Smooth muscle cell of the brain vasculature (primary cell): ENCODE results near the gene TCERG1L.
"Not testable (repeated sequence)": the region's sequence is repeated elsewhere in the genome, so short reads cannot be mapped to it uniquely, and the experiment has no call there.

Experiments
- DNase-seq: peaks from one replicate; pipeline ENCODE4 v3.0.0-alpha.2; 2012; ENCODE audit warnings: low read depth, low spot score

The TCERG1L gene

DNA sequence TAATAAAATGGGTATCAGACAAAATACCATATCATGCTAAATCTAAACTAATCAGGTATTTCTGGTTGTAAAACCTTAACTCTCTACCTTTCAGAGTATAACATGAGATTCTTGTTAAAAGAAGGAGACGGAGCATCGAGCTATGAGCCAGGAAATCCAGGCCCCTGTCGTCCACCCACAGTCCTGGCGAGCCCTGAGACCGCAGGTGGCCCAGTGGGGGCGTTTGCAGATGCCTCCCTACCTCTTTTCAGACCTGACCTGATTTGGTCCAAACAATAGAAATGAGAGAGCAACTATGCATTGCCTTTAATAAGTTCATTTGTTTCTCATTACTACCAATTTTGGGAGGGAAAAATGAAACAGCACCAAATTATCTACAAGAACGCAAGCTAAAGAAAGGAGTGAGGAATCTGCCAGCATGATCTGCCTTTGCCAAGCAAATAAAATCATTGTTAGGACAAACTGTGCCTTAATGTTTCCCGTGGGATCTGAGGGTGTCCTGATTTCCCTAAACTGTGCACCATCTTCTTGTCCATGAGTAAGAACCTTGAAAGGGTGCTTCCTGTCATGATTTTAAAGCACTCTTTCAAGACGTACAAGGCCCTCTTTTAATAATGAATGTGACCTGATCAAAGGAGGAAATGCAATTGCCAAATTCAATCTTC, 166.7 kb downstream of the TCERG1L start:
- no peak for DNase-seq

DNA sequence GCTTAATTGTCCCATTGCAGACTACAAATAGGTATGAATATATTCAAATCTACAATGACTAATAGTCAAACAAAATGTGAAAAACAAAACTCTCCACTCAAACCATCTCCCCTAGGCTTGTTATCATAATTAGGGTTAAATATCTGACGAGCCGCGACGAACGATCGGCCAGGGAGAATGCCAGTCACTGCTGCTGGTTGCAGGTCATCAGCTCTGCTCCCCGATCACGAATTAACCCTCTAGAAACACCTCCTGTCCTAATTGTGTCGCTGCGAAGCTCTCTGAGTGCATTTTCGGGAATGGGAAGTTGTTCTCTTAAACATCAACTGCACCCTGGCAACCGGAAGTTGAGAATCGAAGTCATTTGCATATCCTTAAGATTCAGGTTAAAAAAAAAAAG, 167.3 kb downstream of the TCERG1L start:
- no peak for DNase-seq

DNA sequence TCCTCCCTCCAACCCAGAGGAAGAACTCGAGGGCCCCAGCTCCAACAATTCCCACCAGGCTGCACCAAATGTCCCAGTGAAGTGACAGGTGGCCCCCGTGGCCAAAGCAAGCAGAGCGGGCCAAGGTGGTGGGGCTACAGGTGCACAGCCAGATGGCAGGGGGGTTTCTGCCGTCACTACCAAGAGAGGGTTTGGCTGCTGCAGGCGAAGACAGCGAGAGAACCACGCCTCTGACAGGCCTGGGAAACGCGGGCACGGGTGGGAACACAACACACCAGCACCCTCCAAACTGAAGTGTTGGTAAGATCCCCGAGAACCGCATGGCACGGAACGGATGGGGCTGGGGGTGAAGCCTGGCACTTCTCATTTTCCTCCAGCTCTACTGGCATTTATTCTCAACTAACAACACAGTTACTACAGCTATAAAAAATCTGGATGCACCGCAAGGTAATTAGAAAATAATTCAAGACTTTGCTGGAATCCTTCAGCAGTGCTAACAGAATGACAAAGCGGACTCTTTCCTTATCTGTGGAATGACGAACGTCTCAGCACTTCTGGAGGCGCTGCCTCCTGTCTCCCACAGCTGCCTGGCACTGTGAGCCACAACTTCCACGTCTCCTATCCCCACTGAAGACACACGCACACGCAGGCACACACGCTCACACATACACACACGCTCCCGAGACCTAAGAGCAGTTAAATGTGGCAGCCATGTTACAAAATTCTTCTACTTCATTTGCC, 167.9 kb downstream of the TCERG1L start:
- no peak for DNase-seq

DNA sequence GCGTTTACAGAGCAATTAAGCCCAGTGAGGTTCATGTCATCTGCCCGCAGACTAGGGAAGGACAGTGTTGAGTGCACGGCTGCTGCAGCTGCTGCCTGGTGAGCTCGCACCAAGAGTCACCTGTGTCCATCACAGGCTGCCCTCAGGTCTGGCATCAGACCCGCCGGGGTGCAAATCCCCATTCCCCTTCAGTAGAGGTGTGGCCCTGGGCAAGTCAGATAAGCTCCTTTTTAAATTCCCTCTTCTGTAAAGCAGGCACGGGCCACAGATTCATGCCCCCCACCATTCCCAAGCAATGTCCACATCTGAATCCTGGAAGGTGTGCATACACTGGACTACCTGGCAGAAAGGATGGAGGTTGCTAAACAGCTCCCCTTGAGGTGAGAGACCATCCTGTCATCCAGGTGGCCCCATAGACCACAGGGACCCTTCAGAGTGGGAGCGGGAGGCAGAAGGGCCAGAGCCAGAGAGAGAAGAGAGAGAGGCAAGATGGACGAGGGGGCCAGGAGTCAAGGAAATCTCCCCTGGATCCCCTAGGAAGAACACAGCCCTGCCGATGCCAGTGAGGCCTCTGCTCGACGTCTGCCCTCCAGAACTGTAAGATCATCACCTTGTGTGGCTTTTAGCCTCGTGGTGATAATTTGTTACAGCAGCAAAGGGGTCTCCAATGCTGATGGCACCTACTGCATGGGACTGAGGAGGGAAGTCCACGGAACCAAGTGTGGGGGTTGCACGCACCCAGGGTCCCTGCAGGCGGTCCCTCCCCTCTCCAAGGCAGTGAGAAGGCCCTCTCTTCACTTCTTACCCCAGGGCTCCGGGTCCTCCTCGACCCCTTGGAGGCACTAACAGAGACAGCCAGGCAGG, 168.8 kb downstream of the TCERG1L start:
- DNase-seq: no peak

DNA sequence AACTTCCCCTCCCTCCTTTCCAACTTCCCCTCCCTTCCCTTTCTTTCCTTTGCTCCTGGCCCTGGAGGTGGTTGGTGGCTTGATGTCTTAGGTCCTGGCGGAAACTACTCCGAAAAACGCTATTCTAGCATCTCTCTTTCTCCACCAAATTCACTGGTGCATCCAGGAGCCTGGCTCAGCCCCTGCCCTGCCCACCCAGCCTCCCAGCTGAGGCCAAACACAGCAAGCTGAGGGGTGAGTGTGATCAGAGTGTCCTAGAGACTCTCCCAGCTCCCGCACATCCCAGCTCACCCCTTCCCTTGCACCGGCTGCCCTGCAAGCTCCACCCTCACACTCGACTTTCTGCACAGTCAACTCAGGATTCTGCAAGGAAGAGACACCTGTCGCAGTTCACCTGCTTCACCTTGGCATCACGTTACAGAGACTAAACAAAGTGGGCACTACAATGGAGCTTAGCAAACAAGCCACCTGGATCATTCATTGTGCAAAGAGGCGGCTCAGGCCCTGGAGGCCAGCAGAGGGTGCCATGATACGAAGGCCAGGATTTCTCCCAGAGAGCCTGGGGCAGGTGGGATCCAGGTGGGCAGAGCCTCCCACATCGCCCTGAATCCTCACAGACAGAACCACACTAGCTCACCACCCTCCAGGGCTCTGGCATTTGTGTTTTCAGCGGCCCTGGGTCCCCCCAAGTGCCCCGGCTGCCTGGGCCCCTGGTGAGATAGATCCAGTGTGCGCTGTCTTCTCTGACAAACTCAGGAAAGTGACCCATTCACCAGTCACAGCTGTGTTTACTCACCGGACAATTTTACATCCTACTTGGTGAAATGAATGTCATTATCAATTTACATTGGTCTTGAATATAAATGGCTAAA, 169.6 kb downstream of the TCERG1L start:
- no peak for DNase-seq

DNA sequence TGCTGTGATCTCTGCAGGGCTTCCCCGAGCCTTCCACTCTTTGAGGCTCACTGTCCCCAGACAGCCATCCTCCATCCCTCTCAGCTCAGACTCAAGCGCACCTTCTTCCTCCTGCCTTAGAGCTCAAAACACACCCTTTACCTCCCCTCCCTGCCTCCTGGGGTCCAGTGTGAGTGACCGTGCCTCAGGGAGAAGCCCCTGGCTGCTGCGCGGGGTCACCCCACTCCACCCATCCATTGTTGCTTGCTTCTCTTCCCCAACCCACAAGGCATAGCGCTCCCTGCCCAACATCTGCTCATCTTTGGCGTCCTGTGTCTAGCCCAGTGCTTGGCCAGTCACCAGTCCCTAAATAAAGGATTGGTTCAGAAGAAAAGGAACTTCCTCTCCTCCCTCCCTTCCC, 170.3 kb downstream of the TCERG1L start:
- DNase-seq: no peak

DNA sequence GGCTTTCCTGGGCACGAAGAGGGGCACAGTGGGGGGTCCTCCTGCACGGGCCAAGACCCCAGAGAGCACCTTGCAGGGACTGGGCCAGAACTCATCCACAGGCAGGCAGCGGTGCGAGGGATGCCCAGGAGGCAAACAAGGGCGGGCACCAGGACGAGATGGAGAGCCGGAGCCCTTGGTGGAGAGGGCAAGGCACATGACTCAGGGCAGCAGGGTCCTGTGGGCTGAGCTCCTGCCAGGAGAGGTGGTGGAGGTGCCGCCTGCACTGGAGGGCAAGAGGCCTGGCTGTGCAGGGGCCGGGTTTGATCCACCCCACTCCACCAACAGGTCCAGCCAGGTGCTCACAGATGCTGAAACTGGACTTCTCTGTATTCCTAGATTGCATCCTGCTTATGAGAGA, 170.9 kb downstream of the TCERG1L start:
- no peak for DNase-seq

DNA sequence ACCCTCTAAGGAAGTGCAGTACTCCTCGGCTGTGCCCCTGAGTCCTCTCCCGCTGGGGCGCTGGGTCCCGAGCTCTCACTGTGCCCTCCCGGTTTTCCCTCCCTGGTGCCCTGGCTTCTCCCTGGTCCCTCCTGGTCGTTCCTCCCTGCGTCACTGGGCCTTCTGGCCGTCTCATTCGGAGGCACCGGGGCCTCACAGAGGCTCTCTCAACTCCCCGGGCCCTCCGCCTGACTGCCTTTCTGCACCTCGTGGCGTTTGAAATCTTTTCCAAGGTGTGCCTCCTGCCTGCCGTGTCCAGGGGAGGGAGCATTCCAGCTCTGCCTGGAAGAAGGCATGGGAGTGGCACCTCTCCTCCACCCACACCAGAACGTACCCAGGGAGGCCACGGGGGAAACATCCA, 174.3 kb downstream of the TCERG1L start:
- DNase-seq: no peak

DNA sequence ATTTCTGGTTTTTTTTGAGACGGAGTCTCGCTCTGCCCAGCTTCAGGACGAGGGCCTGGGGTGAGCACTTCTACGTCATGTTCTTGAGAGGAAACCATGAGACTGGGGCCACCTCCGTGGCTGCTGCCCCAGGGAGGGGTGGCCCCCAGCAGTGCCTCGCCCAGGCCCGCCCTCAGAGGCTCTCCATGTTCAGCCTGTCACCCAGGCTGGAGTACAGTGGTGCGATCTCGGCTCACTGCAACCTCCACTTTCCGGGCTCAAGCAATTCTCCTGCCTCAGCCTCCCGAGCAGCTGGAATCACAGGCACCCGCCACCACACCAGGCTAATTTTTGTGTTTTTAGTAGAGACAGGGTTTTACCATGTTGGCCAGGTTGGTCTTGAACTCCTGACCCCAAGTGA, 175.2 kb downstream of the TCERG1L start:
- DNase-seq: not testable (repeated sequence)

DNA sequence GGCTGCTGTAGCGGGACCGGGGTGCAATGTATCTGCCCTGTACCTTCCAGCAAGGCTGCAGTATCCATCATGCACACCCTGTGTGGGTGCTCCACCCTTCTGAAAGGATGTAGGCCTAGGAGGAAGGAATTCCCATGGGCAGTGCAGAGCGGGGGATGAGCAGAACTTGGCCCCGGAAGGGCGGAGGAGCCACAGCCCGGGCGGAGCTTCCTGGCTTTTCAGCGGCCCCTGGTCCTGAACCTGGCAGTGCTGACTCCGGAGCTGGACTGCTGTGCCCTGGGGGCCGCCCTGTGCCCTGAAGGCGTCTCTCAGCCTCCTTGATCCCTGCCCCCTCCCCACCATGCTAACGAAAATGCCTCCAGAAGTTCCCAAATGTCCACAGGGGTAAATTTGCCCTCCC, 175.8 kb downstream of the TCERG1L start:
- DNase-seq: no peak

DNA sequence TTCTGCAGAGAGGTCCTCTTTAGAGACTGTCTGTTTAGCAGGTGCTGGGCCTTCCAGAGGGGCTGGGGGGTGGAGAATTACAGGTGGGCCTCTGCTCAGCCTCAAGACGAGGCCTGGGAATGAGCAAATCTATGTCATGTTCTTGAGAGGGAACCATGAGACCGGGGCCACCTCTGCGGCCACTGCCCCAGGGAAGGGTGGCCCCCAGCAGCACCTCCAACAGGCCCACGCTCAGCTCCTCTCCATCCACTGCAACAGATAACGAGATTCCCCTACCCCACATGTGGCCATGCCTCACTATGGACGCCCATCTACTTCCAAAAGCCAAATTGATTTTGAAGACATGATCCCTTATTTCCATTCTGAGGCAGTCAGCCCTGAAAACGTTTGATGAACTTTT, 176.9 kb downstream of the TCERG1L start:
- DNase-seq: no peak

DNA sequence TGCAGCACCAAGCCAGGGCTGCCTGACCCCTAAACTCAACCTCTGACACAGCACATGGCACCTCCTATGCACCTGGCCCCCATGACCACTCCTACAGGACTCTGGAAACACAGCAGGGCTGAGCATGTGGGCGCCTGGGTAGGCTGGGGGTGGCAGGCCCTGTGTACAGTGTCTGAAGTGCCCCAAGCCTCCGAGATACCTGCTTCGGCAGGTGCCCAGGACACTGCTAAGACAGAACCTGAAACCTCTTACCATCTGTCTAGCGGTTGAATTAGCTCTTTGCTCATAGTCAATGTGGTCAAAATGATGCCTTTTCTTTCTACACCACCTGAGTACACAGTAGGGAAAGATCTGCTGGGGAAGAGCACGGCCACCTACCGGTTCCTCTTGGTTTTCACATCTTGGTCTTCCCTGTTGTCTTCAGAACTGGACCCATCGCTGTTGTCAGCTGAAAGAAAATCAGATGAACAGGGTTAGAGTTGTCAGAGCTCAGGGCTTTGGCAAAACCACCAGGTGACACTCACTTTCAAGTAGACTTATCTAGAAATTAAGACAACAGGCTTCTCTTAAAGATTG, 177.4 kb downstream of the TCERG1L start:
- DNase-seq: no peak

DNA sequence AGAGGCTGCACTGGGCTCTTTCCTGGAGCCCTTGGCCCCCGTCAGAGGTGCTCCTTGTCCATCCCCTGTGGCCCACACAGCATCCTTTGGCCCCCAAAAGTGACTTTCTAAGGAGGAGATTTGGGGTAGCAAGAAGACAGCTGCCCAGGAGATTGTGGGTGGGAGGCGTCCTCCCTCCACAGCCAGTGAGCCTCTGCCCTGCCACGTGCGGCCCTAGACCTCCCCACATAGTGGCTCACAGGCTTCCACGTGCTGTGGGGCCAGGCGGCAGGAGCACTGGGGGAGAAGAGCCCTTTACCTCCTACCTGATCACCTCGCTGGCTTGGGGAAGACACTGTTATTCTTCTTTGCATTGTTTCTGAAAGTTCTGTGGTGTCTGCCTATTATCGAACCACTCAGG, 178.8 kb downstream of the TCERG1L start:
- DNase-seq: no peak

DNA sequence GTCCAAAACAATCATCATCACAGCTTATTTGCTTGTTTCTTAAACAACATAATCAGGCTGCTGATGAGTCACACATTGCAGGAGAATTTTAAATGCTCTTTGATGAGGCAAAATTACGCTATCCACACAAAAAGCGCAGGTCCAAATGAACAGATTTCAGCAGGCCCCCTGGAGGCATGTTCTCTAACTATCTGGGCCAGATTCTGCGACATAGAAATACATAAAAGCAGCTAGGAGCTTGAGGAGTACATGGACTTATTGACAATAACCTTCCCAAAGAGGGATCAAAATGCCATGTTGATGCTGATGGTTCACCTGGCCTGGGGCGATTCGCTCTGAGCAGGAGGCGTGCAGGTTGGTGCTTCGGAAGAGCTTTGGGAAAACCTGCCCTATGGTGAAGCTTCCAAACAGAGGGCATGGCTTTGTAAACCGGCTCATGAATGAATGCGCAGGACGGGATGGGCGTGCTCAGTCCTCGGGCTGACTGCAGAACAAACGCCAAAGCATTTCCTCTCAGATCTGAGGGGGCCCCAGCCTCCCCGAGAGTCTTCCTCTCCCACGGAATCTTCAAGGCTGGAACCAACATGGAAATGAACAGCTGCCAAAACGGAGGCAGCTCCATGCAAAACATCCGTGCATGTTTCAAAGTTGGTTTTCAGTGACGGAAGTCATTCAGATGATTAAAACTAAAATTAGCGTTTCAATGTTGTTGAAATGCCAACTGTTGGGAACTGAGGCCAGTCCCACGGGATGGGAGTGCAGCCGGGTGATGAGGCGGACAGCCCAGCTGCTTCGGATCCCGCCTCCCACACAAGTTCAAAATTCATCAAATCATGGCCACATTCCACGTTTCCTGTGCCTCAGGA, 179.6 kb downstream of the TCERG1L start:
- DNase-seq: no peak

DNA sequence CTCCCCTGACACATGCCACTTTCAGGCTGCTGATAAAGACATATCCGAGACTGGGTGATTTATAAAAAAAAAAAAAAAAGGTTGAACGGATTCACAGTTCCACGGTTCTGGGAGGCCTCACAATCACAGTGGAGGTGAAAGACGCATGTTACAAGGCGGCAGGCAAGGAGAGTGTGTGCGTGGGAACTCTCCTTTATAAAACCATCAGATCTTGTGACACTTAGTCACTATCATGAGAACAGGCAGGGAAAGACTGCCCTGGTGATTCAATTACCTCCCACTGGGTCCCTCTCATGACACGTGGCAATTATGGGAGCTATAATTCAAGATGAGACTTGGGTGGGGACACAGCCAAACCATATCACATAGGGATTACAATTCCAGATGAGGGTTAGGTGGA, 181.5 kb downstream of the TCERG1L start:
- no peak for DNase-seq

DNA sequence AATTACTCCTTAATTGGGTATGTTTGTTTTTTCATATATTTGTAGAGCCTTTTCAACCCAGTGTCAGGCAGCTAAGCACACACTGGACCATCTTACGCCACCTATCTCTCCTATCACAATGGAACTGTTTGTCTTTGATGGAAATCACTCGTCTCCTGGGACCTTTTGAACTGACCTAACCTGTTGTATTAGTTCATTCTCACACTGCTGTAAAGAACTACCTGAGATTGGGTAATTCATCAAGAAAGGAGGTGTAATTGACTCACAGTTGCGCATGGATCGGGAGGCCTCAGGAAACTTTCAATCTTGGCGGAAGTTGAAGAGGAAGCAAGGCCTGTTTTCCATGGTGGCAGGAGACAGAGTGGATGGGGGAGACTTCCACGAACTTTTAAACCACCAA, 182.0 kb downstream of the TCERG1L start:
- no peak for DNase-seq

DNA sequence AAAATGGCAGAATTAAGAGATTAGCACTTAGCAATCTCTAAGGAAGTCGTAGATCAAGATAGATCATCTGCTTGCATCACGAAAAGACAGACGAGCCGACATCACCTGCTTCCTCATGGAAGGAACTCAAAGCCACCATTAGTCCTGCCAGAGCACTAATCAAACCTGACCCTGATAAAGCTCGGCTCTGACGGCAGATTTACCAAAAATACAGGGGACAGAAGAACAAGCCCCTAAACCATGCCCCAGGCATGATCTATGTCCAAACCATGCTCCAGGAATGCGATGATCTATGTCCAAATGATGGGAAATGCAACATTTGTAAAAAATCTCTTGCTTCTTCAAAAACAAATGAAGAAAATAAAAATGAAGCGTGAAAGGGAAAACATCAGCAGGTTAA, 182.8 kb downstream of the TCERG1L start:
- DNase-seq: no peak

DNA sequence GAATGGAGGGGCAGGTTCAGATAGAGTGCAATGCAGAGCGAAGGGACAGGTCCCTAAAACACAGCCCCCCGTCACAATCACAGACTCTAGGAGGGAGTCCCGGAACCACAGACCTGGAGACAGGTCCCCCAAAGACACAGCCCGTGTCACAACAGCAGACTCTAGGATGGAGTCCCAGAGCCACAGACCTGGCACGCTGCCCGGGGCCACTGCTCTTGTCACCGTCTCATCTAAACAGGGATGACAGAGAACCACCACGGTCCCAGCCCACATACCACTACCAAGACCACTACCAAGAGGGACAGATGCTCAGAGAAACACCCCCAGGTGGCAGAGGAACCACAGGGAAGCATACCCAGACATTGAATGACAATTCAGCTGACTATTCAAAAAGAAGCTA, 183.9 kb downstream of the TCERG1L start:
- DNase-seq: no peak

DNA sequence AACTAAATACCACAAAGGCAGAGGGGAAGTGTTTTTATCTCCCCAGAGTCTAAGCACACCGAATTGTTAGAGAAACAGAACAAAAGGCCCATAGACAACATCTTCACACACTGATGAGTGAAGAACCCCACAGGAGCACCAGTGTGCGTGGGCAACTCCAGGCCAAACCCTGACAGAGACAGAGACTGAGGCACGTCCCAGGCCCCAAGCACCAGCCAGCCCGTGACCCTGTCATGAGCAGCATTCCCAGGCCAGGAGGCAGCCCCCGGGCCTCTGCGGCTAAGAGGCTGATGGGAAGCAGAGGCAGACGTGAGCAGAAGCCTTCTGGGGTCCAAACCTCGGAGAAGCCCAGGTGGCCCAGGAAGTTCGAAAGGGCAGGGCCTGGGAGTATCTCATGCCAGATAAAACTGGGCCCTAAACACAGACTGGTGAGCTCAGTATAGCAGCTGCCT, 184.4 kb downstream of the TCERG1L start:
- DNase-seq: no peak
